CD8-positive, alpha-beta memory T cell (primary cell): ENCODE data around the gene ZNF526. TPM values are rescaled to one million over a fixed set of nuclear protein-coding genes. Genes with fewer than 3 reads are reported as not detected.
"Not testable (repeated sequence)": the region's sequence is repeated elsewhere in the genome, so short reads cannot be mapped to it uniquely, and the experiment has no call there.

Source experiments
- CTCF ChIA-PET: fragments of 350-600 bp; sonication (Branson Sonifier 250); formaldehyde crosslinking; loops from one replicate; lab custom pipeline; 2021; ENCODE audit warnings: antibody characterized with exemption; lab: Charles Lee
- POLR2A ChIA-PET: fragments of 350-600 bp; sonication (Branson Sonifier 250); formaldehyde crosslinking; loops from one replicate; lab custom pipeline; 2021; ENCODE audit warnings: antibody characterized with exemption; lab: Charles Lee
- DNase-seq, 5 donors: peaks; one replicate each; pipeline versions ENCODE4 v3.0.0 to v3.0.0-alpha.2; 2020 to 2022; ENCODE audit warnings: mixed read lengths in 1 of 5
- H3K27ac ChIP-seq: one replicate; pipeline ENCODE4 v1.7.0; 2013; ENCODE audit warnings: low read depth, mild to moderate bottlenecking, low read length, moderate library complexity
- H3K27me3 ChIP-seq: 2 replicates; pipeline ENCODE4 v1.7.0; 2013; ENCODE audit warnings: low read length, mild to moderate bottlenecking; ENCODE audit not compliant: insufficient read depth, poor library complexity, severe bottlenecking
- H3K36me3 ChIP-seq: 2 replicates; pipeline ENCODE4 v1.7.0; 2013; ENCODE audit warnings: mild to moderate bottlenecking, low read length, moderate library complexity; ENCODE audit not compliant: insufficient read depth
- H3K4me1 ChIP-seq: 2 replicates; pipeline ENCODE4 v1.7.0; 2013; ENCODE audit warnings: mild to moderate bottlenecking, low read length, moderate library complexity; ENCODE audit not compliant: insufficient read depth
- H3K4me3 ChIP-seq: 2 replicates; pipeline ENCODE4 v1.7.0; 2013; ENCODE audit warnings: mild to moderate bottlenecking, low read length
- H3K9me3 ChIP-seq: 2 replicates; pipeline ENCODE4 v1.7.0; 2013; ENCODE audit warnings: mild to moderate bottlenecking, low read length
- H3K27ac Mint-ChIP-seq, 8 donors: one replicate each; pipeline ENCODE4 v1.8.0; 2020 to 2021; ENCODE audit warnings: mixed read lengths in 8 of 8, mild to moderate bottlenecking in 6 of 8, inconsistent platforms in 3 of 8, moderate library complexity in 3 of 8
- H3K27me3 Mint-ChIP-seq, 2 donors: one replicate each; pipeline ENCODE4 v1.8.0; 2020 to 2021; ENCODE audit warnings: mixed read lengths in 2 of 2, mild to moderate bottlenecking in 1 of 2, moderate library complexity in 1 of 2
- H3K36me3 Mint-ChIP-seq, 3 donors: one replicate each; pipeline ENCODE4 v1.8.0; 2020 to 2021; ENCODE audit warnings: mixed read lengths in 3 of 3, inconsistent platforms in 1 of 3, mild to moderate bottlenecking in 1 of 3
- H3K4me1 Mint-ChIP-seq, 3 donors: one replicate each; pipeline ENCODE4 v1.8.0; 2020 to 2021; ENCODE audit warnings: mixed read lengths in 3 of 3, inconsistent platforms in 1 of 3, mild to moderate bottlenecking in 1 of 3
- H3K4me3 Mint-ChIP-seq, 7 donors: one replicate each; pipeline ENCODE4 v1.8.0; 2020 to 2021; ENCODE audit warnings: mixed read lengths in 7 of 7, mild to moderate bottlenecking in 6 of 7, moderate library complexity in 4 of 7, inconsistent platforms in 2 of 7
- H3K9me3 Mint-ChIP-seq, 5 donors: one replicate each; pipeline ENCODE4 v1.8.0; 2020 to 2022; ENCODE audit warnings: mixed read lengths in 5 of 5, mild to moderate bottlenecking in 3 of 5, moderate library complexity in 2 of 5, inconsistent platforms in 1 of 5
- polyA plus RNA-seq: library from polyadenylated mRNA; unstranded; fragments of 300-500 nt; fragmentation: Illumina TruSeq; gene quantifications from one replicate; pipeline ENCODE4 v1.2.3, GENCODE V29; 2021
- total RNA-seq, 2 experiments: library from RNA; stranded (reverse); gene quantifications; one replicate each; pipeline ENCODE4 v1.2.3, GENCODE V29; 2021

Gene ZNF526
- total and polyA plus RNA-seq, 3 experiments from 2014 or later: 9.0 to 20.5 (median 18.4) TPM

- CTCF ChIA-PET: interaction anchor here (1.0 kb wide), 1 partner anchor 13 kb away, joined by 3 read pairs; no protein-coding TSS in a partner anchor
- H3K36me3 Mint-ChIP-seq, H3K36me3 ChIP-seq, H3K27me3 ChIP-seq, DNase-seq, POLR2A ChIA-PET, H3K9me3 ChIP-seq, H3K4me3 ChIP-seq, H3K27me3 Mint-ChIP-seq, H3K9me3 Mint-ChIP-seq, H3K27ac ChIP-seq: not testable (repeated sequence)
- Mint-ChIP-seq H3K4me3 (peak overlapping the region in 1 of 7 donors; percentile 1), H3K27ac (peak overlapping the region in 1 of 8 donors; percentile 7), H3K4me1 (peaks cover 16 to 28% (median 17%) of the 10 kb centered on the region in 3 donors)
- H3K4me1 ChIP-seq: peaks cover 23% of the 10 kb centered on the region
Measured at GRCh38 chr19:42266105-42266504, 46.0 kb downstream of the ZNF526 start.

GRCh38 chr19:42266928-42267603, 47.0 kb downstream of the ZNF526 start:
- Histone ChIP-seq H3K4me1 (peaks cover 29% of the 10 kb centered on the region), H3K27ac (peak overlapping the region; percentile 98), H3K4me3 (peak overlapping the region; percentile 72)
- not testable (repeated sequence) for H3K9me3 Mint-ChIP-seq, DNase-seq, H3K36me3 Mint-ChIP-seq, H3K9me3 ChIP-seq, H3K27me3 Mint-ChIP-seq, H3K36me3 ChIP-seq, H3K27ac Mint-ChIP-seq, H3K27me3 ChIP-seq
- Mint-ChIP-seq H3K4me3 (peak overlapping the region in 1 of 7 donors; percentile 17), H3K4me1 (peaks cover 21 to 32% (median 23%) of the 10 kb centered on the region in 3 donors)
- ChIA-PET CTCF (interaction anchor here (1.2 kb wide), 1 partner anchor 24 kb away, joined by 3 read pairs; no protein-coding TSS in a partner anchor), POLR2A (interaction anchor here (0.5 kb wide), 1 partner anchor 43 kb away, joined by 10 read pairs; no protein-coding TSS in a partner anchor)

GRCh38 chr19:42267644-42268141, 47.6 kb downstream of the ZNF526 start:
- no peak overlapping the region for H3K27ac Mint-ChIP-seq
- CTCF ChIA-PET: interaction anchor here (1.2 kb wide), 1 partner anchor 25 kb away, joined by 3 read pairs; no protein-coding TSS in a partner anchor
- peak overlapping the region; percentile 98 for H3K27ac ChIP-seq

DNA sequence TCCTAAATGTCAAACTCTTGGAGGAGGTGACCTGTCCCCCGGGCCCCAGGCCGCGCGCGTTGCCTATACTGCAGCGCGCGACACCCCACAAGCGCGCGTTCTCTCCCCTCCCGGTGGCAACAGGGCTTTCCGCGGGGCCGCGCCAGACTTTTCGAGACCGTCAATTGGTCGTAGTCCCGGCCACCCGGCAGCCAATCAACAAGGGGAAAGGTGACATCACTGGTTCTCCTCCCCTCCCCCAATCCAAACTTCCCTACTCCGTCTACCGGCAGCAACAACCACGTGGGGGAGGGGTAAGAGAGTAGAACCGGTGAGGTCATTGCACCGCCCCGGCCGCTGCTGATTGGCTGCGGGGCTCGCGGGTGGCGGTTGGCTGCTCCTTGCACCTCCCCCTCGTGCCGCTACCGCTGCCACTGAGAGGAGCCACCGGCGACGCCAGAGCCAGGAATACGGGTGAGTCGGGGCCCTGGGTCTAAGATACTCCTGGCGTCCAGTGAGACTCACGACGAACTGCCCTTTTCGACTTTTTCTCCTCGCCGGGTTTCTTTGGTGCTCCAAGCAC, 48.1 kb downstream of the ZNF526 start:
- Histone ChIP-seq H3K4me3 (peak overlapping the region; percentile 72), H3K27me3 (no peaks in the 10 kb centered on the region), H3K27ac (peak overlapping the region; percentile 98), H3K9me3 (no peaks in the 10 kb centered on the region), H3K4me1 (peaks cover 29% of the 10 kb centered on the region), H3K36me3 (no peaks in the 10 kb centered on the region)
- peaks cover 0 to 4% of the 10 kb centered on the region in 2 donors for H3K27me3 Mint-ChIP-seq
- H3K27ac Mint-ChIP-seq: no peak overlapping the region
- H3K9me3 Mint-ChIP-seq: no peaks in the 10 kb centered on the region
- H3K4me3 Mint-ChIP-seq: no peak overlapping the region
- peaks cover 0 to 17% (median 0%) of the 10 kb centered on the region in 3 donors for H3K36me3 Mint-ChIP-seq
- CTCF ChIA-PET: interaction anchor here (1.2 kb wide), 1 partner anchor 25 kb away, joined by 3 read pairs; no protein-coding TSS in a partner anchor
- H3K4me1 Mint-ChIP-seq: peaks cover 21 to 32% (median 23%) of the 10 kb centered on the region in 3 donors
- DNase-seq: peak; percentile 96 to 100 (median 99)
- POLR2A ChIA-PET: interaction anchor here (1.2 kb wide), 1 partner anchor 15 kb away, joined by 5 read pairs; no protein-coding TSS in a partner anchor

More at GRCh38 chr19:42267644-42268141, 47.6 kb downstream of the ZNF526 start:
- Histone ChIP-seq H3K4me1 (peaks cover 29% of the 10 kb centered on the region), H3K9me3 (no peaks in the 10 kb centered on the region), H3K4me3 (peak overlapping the region; percentile 72), H3K36me3 (no peaks in the 10 kb centered on the region), H3K27me3 (no peaks in the 10 kb centered on the region)
- Mint-ChIP-seq H3K4me1 (peaks cover 21 to 32% (median 23%) of the 10 kb centered on the region in 3 donors), H3K9me3 (no peaks in the 10 kb centered on the region), H3K36me3 (peaks cover 0 to 13% (median 0%) of the 10 kb centered on the region in 3 donors), H3K4me3 (no peak overlapping the region), H3K27me3 (peaks cover 0 to 5% of the 10 kb centered on the region in 2 donors)
- no peak for DNase-seq
- POLR2A ChIA-PET: interaction anchor here (0.5 kb wide), 1 partner anchor 44 kb away, joined by 10 read pairs; no protein-coding TSS in a partner anchor

GRCh38 chr19:42268704-42269477, 48.8 kb downstream of the ZNF526 start, which contains the start of gene CIC:
Gene CIC (plus strand): TSS chr19:42269252. CDS start chr19:42271784, 2,532 bp downstream.
- Histone ChIP-seq H3K27me3 (no peaks in the 10 kb centered on the region), H3K4me3 (peak within 1 kb of the TSS; percentile 72), H3K36me3 (no peaks in the 10 kb centered on the region), H3K27ac (peak within 1 kb of the TSS; percentile 98), H3K4me1 (peaks cover 29% of the 10 kb centered on the region), H3K9me3 (no peaks in the 10 kb centered on the region)
- DNase-seq: peak; percentile 99 to 100 (median 99)
- peaks cover 0 to 23% (median 0%) of the 10 kb centered on the region in 3 donors for H3K36me3 Mint-ChIP-seq
- peaks cover 21 to 32% (median 27%) of the 10 kb centered on the region in 3 donors for H3K4me1 Mint-ChIP-seq
- H3K9me3 Mint-ChIP-seq: no peaks in the 10 kb centered on the region
- CTCF ChIA-PET: interaction anchor here (1.0 to 2.5 kb wide), 3 partner anchors 11 to 160 kb away, joined by 4 to 6 read pairs (median 4); no protein-coding TSS in a partner anchor
- POLR2A ChIA-PET: interaction anchor here (1.0 to 2.5 kb wide), 4 partner anchors 10 to 26 kb away, joined by 5 to 13 read pairs (median 6); partner anchors contain the start of gene GSK3A
- peak within 1 kb of the TSS in 6 of 8 donors; percentile 95 to 100 (median 98) for H3K27ac Mint-ChIP-seq
- H3K27me3 Mint-ChIP-seq: peaks cover 0 to 4% of the 10 kb centered on the region in 2 donors
- H3K4me3 Mint-ChIP-seq: peak within 1 kb of the TSS in 3 of 7 donors; percentile 83 to 91 (median 89)

DNA sequence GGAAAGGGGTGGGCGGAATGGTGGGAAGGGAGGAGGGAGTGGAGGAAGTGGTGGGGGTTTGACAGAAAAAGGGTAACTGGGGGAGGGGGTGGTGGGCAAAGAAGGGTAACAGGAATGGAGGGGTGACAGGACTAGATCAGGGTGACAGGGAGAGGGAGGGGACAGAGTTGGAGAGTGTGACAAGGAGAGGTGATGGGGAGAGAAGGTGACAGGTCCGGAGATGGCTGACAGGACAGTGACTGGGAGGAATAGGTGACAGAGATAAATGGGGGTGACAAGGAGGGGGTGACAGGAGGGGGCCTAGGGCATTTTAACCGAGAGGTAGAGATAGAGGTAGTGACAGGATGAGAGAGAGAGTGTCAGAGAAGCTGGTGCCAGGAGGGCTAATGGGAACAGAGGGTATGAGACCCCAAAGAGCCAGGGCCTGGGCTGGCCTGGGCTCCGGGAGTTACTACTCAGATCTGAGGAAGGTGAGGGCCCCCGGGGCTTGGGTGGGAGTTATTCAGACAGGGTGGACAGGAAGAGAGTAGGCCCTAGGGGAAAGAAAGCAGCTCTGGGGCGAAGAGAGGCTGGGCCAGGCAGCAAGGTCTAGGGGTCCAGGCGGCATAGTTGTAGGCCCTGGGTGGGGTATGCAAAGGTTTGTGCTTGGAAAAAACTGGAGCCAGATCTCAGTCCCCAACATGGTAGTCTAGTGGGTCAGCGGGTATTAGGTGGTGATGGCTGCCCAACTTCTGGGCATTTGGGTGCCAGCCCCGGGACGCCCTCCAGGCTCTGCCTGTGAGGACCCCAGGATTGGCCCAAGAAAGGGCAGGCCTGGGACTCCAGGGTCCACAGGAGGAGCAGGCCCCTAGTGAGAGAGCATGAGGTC, 49.6 kb downstream of the ZNF526 start:
- ChIA-PET CTCF (interaction anchor here (0.9 to 2.5 kb wide), 6 partner anchors 10 to 161 kb away, joined by 3 to 33 read pairs (median 4); no protein-coding TSS in a partner anchor), POLR2A (interaction anchor here (0.6 to 2.5 kb wide), 11 partner anchors 10 to 49 kb away, joined by 3 to 13 read pairs (median 5); partner anchors contain the start of genes GSK3A and ZNF526)
- H3K27me3 ChIP-seq: no peaks in the 10 kb centered on the region
- peak overlapping the region in 3 of 7 donors; percentile 83 to 91 (median 89) for H3K4me3 Mint-ChIP-seq
- peaks cover 5% of the 10 kb centered on the region for H3K36me3 ChIP-seq
- H3K4me1 Mint-ChIP-seq: peaks cover 21 to 35% (median 31%) of the 10 kb centered on the region in 3 donors
- peaks cover 29% of the 10 kb centered on the region for H3K4me1 ChIP-seq
- H3K9me3 Mint-ChIP-seq: no peaks in the 10 kb centered on the region
- H3K9me3 ChIP-seq: no peaks in the 10 kb centered on the region
- peak overlapping the region in 6 of 8 donors; percentile 95 to 100 (median 98) for H3K27ac Mint-ChIP-seq
- peaks cover 0 to 29% (median 2%) of the 10 kb centered on the region in 3 donors for H3K36me3 Mint-ChIP-seq
- peaks cover 0 to 4% of the 10 kb centered on the region in 2 donors for H3K27me3 Mint-ChIP-seq
- peak overlapping the region; percentile 66 for H3K4me3 ChIP-seq
- H3K27ac ChIP-seq: peak overlapping the region; percentile 94
- peak in 1 of 5 donors; percentile 48 for DNase-seq
